RWPE2 (cell line): Measurements from ENCODE around the gene AGPAT2.

Experiments
- ATAC-seq: fragments of 200-7000 bp; cut with Tn5 transposase; 3 replicates; pipeline ENCODE4 v1.9.1; 2021; ENCODE audit warnings: low read depth
- DNase-seq: peaks from one replicate; pipeline ENCODE4 v3.0.0-alpha.2; 2020; ENCODE audit warnings: low spot score
- H3K27ac ChIP-seq: fragments of 450-650 bp; 2 replicates; pipeline ENCODE4 v1.5.1; 2017; ENCODE audit warnings: mild to moderate bottlenecking; ENCODE audit not compliant: poor library complexity, severe bottlenecking
- H3K27me3 ChIP-seq: fragments of 250-450 bp; sonication (Bioruptor Pico); 2 replicates; pipeline ENCODE4 v1.5.1; 2021; ENCODE audit warnings: mild to moderate bottlenecking, moderate library complexity; ENCODE audit not compliant: insufficient read depth, poor library complexity, severe bottlenecking
- H3K36me3 ChIP-seq: fragments of 250-450 bp; sonication (Bioruptor Pico); 2 replicates; pipeline ENCODE4 v1.5.1; 2020; ENCODE audit warnings: low read depth, mild to moderate bottlenecking, moderate library complexity
- H3K4me1 ChIP-seq: fragments of 250-450 bp; sonication (Bioruptor Pico); 2 replicates; pipeline ENCODE4 v1.5.1; 2021; ENCODE audit warnings: mild to moderate bottlenecking, moderate library complexity; ENCODE audit not compliant: insufficient read depth, poor library complexity, severe bottlenecking
- H3K4me3 ChIP-seq: fragments of 250-450 bp; sonication (Bioruptor Pico); 2 replicates; pipeline ENCODE4 v1.5.1; 2021; ENCODE audit warnings: mild to moderate bottlenecking, moderate library complexity; ENCODE audit not compliant: severe bottlenecking
- H3K9me3 ChIP-seq: fragments of 250-450 bp; sonication (Bioruptor Pico); 2 replicates; pipeline ENCODE4 v1.5.1; 2021; ENCODE audit warnings: mild to moderate bottlenecking, moderate library complexity; ENCODE audit not compliant: severe bottlenecking
- CTCF ChIP-seq: fragments of 450-650 bp; IDR thresholded peaks from one replicate; pipeline ENCODE4 v1.5.1; 2017; ENCODE audit warnings: mild to moderate bottlenecking, moderate library complexity; ENCODE audit not compliant: poor library complexity, severe bottlenecking

Gene AGPAT2

DNA sequence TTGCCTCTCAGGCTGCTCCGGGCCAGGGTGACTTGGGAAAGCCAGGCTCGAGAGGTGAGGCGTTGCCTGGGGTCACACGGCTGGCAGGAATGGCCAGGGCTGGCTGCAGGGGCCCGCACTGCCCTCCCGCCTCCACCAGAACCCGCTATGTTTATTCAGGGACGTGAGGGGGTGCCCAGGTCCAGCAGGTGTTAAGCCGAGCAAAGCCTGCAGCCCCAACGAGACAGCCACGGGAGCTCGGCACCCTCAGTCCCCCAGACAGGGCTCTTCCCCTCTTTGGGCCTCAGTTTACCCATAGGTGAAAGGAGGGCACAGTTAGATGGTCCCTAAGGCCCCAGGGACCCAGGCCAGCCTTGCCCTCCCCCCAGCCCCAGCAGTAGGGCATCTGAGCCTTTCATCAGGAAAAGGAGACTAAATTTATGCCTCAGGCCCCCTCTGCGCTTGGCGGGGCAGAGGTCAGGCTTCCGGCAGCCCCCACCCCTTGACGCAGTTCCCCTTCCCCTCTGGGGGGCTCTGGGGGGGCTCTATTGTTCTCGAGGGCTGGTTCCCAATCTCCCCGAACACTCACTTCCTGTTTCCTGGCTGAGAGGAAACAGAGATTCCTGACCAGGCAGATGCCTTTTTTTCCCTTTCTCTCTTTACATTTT, 31.6 kb downstream of the AGPAT2 start:
- H3K4me1 ChIP-seq = peaks cover 8% of the 10 kb centered on the region
- ATAC-seq (no peak), DNase-seq (no peak)
- peak overlapping the region; percentile 27 for H3K27ac ChIP-seq
- H3K36me3 ChIP-seq = no peaks in the 10 kb centered on the region
- no peak overlapping the region for H3K4me3 ChIP-seq
- H3K9me3 ChIP-seq = no peaks in the 10 kb centered on the region
- no peaks in the 10 kb centered on the region for H3K27me3 ChIP-seq
- TF ChIP-seq CTCF = no peak

DNA sequence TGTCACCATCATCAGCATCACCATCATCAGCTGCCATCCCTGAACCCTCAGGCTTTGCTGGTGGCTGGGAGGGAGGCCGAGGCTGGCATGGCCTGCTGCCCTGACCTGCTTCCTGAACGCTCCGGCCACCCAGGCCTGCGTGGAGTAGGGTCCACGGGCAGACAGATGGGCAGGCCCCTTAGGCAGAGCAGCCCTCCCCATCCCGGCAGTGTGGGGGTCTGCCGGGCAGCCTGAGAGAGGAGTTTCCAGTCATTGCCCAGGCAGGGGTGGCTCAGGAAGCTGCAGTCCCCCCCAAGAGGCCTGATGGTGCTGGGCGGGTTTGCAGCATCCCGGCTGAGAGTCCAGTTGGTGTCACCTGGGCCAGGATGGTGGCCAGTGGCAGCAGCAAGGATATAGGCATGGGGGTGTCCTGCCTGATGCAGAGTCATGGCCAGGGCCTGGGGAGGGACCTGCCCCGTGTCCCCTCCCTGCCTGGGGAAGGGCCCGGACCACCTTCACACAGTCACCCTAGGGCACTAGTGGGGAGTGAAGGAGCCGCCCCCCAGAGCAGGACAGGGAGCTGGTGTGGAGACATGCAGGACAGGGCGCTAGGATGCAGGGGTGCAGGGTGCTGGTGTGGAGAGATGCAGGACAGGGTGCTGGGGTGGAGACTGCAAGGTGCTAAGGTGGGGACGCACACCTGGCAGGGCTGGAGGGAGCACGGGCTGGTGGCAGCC, 32.3 kb downstream of the AGPAT2 start:
- Histone ChIP-seq H3K36me3 (no peaks in the 10 kb centered on the region), H3K27me3 (no peaks in the 10 kb centered on the region), H3K27ac (no peak overlapping the region), H3K4me1 (peaks cover 8% of the 10 kb centered on the region), H3K9me3 (no peaks in the 10 kb centered on the region), H3K4me3 (no peak overlapping the region)
- no peak for ATAC-seq
- DNase-seq = no peak
- no peak for TF ChIP-seq CTCF

- Histone ChIP-seq H3K36me3 (no peaks in the 10 kb centered on the region), H3K27ac (no peak overlapping the region), H3K4me3 (no peak overlapping the region), H3K9me3 (no peaks in the 10 kb centered on the region), H3K4me1 (peaks cover 8% of the 10 kb centered on the region), H3K27me3 (no peaks in the 10 kb centered on the region)
- no peak for ATAC-seq
- no peak for DNase-seq
- TF ChIP-seq CTCF = no peak
Measured at GRCh38 chr9:136653323-136654079, 33.8 kb downstream of the AGPAT2 start.

GRCh38 chr9:136651860-136652259, 35.4 kb downstream of the AGPAT2 start:
- Histone ChIP-seq H3K27me3 (no peaks in the 10 kb centered on the region), H3K9me3 (no peaks in the 10 kb centered on the region), H3K4me1 (peaks cover 8% of the 10 kb centered on the region), H3K4me3 (no peak overlapping the region), H3K27ac (no peak overlapping the region), H3K36me3 (no peaks in the 10 kb centered on the region)
- no peak for ATAC-seq
- no peak for TF ChIP-seq CTCF
- DNase-seq = no peak

DNA sequence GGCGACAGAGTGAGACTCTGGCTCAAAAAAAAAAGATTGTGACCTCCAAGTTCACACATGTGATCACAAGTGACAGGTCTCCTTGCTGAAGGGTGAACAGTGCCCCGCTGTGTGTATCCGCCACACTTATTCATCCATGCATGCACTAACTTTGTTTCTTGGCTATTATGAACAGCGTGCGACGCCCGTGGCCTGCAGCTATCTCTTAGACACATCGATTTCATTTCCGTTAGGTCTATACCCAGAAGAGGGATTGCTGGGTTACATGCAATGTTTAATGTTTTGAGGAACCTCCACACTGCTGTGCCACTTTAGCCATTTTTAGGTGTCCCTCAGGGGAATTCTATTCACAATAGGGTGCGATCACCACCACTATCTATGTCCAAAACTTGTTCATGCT, 36.6 kb downstream of the AGPAT2 start:
- Histone ChIP-seq H3K9me3 (no peaks in the 10 kb centered on the region), H3K4me3 (no peak overlapping the region), H3K36me3 (no peaks in the 10 kb centered on the region), H3K27me3 (no peaks in the 10 kb centered on the region), H3K4me1 (peaks cover under 1% of the 10 kb centered on the region), H3K27ac (no peak overlapping the region)
- no peak for DNase-seq
- no peak for TF ChIP-seq CTCF
- no peak for ATAC-seq
